ENCODE data around the gene APOBEC3B.

- TF ChIP-seq NFIC (IDR thresholded peaks at IDR 0.05) = no peak
- no peak for TF ChIP-seq REST (IDR thresholded peaks at IDR 0.05; ENCODE audit: low read depth)
- no peak for TF ChIP-seq TAF1 (IDR thresholded peaks at IDR 0.05; ENCODE audit: low read depth)
- TF ChIP-seq EGR1 (IDR thresholded peaks at IDR 0.05) = no peak
- TF ChIP-seq CEBPB (IDR thresholded peaks at IDR 0.05) = no peak
- TF ChIP-seq TEAD4 (IDR thresholded peaks at IDR 0.05) = no peak
- no peak for TF ChIP-seq CREB1 (IDR thresholded peaks at IDR 0.05; ENCODE audit: low read depth)
- TF ChIP-seq FOXM1 (IDR thresholded peaks at IDR 0.05; ENCODE audit: borderline replicate concordance, low read depth) = no peak
- no peak for TF ChIP-seq MAX (IDR thresholded peaks at IDR 0.05)
- TF ChIP-seq RAD21 (IDR thresholded peaks at IDR 0.05; ENCODE audit: low read depth) = no peak
- no peak for TF ChIP-seq EP300 (IDR thresholded peaks at IDR 0.05; ENCODE audit: borderline replicate concordance)
- TF ChIP-seq ZBTB7A (IDR thresholded peaks at IDR 0.05; ENCODE audit: low read depth) = no peak
- TF ChIP-seq YY1 (IDR thresholded peaks at IDR 0.05; ENCODE audit: low read depth) = no peak
- no peak for TF ChIP-seq USF1 (IDR thresholded peaks at IDR 0.05)
Observed at GRCh38 chr22:38955926-38956325, 26.2 kb upstream of the APOBEC3B start.

All from Ishikawa (cell line).